ENCODE data around the gene TSPAN32.

The TSPAN32 gene

GRCh38 chr11:2366276-2366675 is 64.5 kb downstream of the TSPAN32 start:
- TF ChIP-seq CEBPB (IDR thresholded peaks at IDR 0.05) = no peak
- no peak for TF ChIP-seq TCF12 (IDR thresholded peaks at IDR 0.05; ENCODE audit: low read depth)
- TF ChIP-seq ZBTB7A (IDR thresholded peaks at IDR 0.05; ENCODE audit: low read depth) = no peak
- TF ChIP-seq REST (IDR thresholded peaks at IDR 0.05; ENCODE audit: low read depth) = no peak
- no peak for TF ChIP-seq NFIC (IDR thresholded peaks at IDR 0.05)
- TF ChIP-seq MAX (IDR thresholded peaks at IDR 0.05) = no peak
- no peak for TF ChIP-seq RAD21 (IDR thresholded peaks at IDR 0.05; ENCODE audit: low read depth)

- TF ChIP-seq FOXM1 (IDR thresholded peaks at IDR 0.05; ENCODE audit: borderline replicate concordance, low read depth) (no peak), EP300 (IDR thresholded peaks at IDR 0.05; ENCODE audit: borderline replicate concordance) (no peak), CEBPB (IDR thresholded peaks at IDR 0.05) (no peak), TCF12 (IDR thresholded peaks at IDR 0.05; ENCODE audit: low read depth) (no peak), USF1 (IDR thresholded peaks at IDR 0.05) (no peak), RAD21 (IDR thresholded peaks at IDR 0.05; ENCODE audit: low read depth) (no peak), YY1 (IDR thresholded peaks at IDR 0.05; ENCODE audit: low read depth) (no peak), NFIC (IDR thresholded peaks at IDR 0.05) (no peak), CREB1 (IDR thresholded peaks at IDR 0.05; ENCODE audit: low read depth) (no peak), TAF1 (IDR thresholded peaks at IDR 0.05; ENCODE audit: low read depth) (no peak), REST (IDR thresholded peaks at IDR 0.05; ENCODE audit: low read depth) (no peak), ZBTB7A (IDR thresholded peaks at IDR 0.05; ENCODE audit: low read depth) (no peak), EGR1 (IDR thresholded peaks at IDR 0.05) (no peak), MAX (IDR thresholded peaks at IDR 0.05) (no peak)
Measured at GRCh38 chr11:2366733-2367132, 64.9 kb downstream of the TSPAN32 start.

GRCh38 chr11:2367266-2368160 is 65.7 kb downstream of the TSPAN32 start:
- TF ChIP-seq TEAD4 (IDR thresholded peaks at IDR 0.05) (no peak), CREB1 (IDR thresholded peaks at IDR 0.05; ENCODE audit: low read depth) (no peak)

Measured in Ishikawa (cell line).